Upper lobe of left lung (tissue), 6 donors: ENCODE data around the gene LENEP. TPM values are rescaled to one million over a fixed set of nuclear protein-coding genes. Genes with fewer than 3 reads are reported as not detected.
A peak's percentile ranks its signal among the peaks of the same experiment; 100 is the strongest.

Experiments
- ATAC-seq, 2 donors: fragments of 200-7000 bp; cut with Tn5 transposase; one replicate each; pipeline ENCODE4 v1.9.1; 2022; ENCODE audit warnings: mild to moderate bottlenecking in 2 of 2, moderate library complexity in 2 of 2; ENCODE audit not compliant: low FRiP score in 2 of 2
- DNase-seq, 2 donors: peaks; one replicate each; pipeline ENCODE4 v3.0.0-alpha.2; 2019 to 2020
- H3K27ac ChIP-seq, 4 donors: fragments of 200-600 bp; sonication (generic); one replicate each; pipeline ENCODE4 v1.5.1; 2016 to 2019
- H3K27me3 ChIP-seq, 4 donors: fragments of 200-600 bp; sonication (generic); one replicate each; pipeline ENCODE4 v1.5.1; 2017 to 2019
- H3K36me3 ChIP-seq, 4 donors: fragments of 200-600 bp; sonication (generic); one replicate each; pipeline ENCODE4 v1.5.1; 2016 to 2019
- H3K4me1 ChIP-seq, 4 donors: fragments of 200-600 bp; sonication (generic); one replicate each; pipeline ENCODE4 v1.5.1; 2018 to 2019
- H3K4me3 ChIP-seq, 4 donors: fragments of 200-600 bp; sonication (generic); one replicate each; pipeline ENCODE4 v1.5.1; 2017 to 2019; ENCODE audit warnings: mild to moderate bottlenecking in 2 of 4, moderate library complexity in 1 of 4
- H3K9me3 ChIP-seq, 4 donors: fragments of 200-600 bp; sonication (generic); one replicate each; pipeline ENCODE4 v1.5.1; 2018 to 2019
- EP300 ChIP-seq, 4 donors: sonication (generic); formaldehyde crosslinking; IDR thresholded peaks; one replicate each; pipeline ENCODE4 v1.5.1; 2017; ENCODE audit warnings: antibody characterized with exemption in 4 of 4, control low read depth in 2 of 4
- POLR2A ChIP-seq, 4 donors: fragments of 450-650 bp; IDR thresholded peaks; one replicate each; pipeline ENCODE4 v1.5.1; 2016 to 2017; ENCODE audit warnings: antibody characterized with exemption in 4 of 4, mild to moderate bottlenecking in 2 of 4
- POLR2AphosphoS5 ChIP-seq, 2 donors: sonication (generic); formaldehyde crosslinking; IDR thresholded peaks; one replicate each; pipeline ENCODE4 v1.5.1; 2017; ENCODE audit warnings: antibody characterized with exemption in 2 of 2
- WGBS, 2 donors: methylation state at CpG; one replicate each; pipeline ENCODE4 v1.1.5; 2017 to 2018; 5-methylcytosine and 5-hydroxymethylcytosine counted together
- total RNA-seq, 6 donors: library from RNA; depleted of rRNA in 4 of 6; stranded (reverse); fragments of >200 nt in 4 of 6; gene quantifications; one replicate each; pipeline versions ENCODE4 v1.1.0 to v1.2.1, GENCODE V29; 2016 to 2021
- TF ChIP-seq, protein P1 (sequence below), 6 experiments: fragments of 450-650 bp in 4 of 6; fragments of 200-600 bp in 2 of 6; sonication (generic) in 2 of 6; IDR thresholded peaks; one replicate each; pipeline ENCODE4 v1.5.1; 2016 to 2019; ENCODE audit warnings: antibody characterized with exemption in 6 of 6
- donor health status: DM: no; HTN: no; CAD: no; lungs with moderate emphysema.
- donor health status: DM: no; HTN: yes; CAD: no; lungs with severe emphysema.

LENEP gene
- total RNA-seq, 6 donors from 2014 or later = 0.57 to 1.0 TPM; not detected in 4

GRCh38 chr1:155005076-155006011, 12.0 kb downstream of the LENEP start:
- TF ChIP-seq EP300 (IDR thresholded peaks at IDR 0.05) (peak in 1 of 4 donors; percentile 11), POLR2A (IDR thresholded peaks at IDR 0.05) (peak in 1 of 4 donors; percentile 59), POLR2AphosphoS5 (IDR thresholded peaks at IDR 0.05) (peak; percentile 13 to 33)
- TF ChIP-seq, protein P1, sequence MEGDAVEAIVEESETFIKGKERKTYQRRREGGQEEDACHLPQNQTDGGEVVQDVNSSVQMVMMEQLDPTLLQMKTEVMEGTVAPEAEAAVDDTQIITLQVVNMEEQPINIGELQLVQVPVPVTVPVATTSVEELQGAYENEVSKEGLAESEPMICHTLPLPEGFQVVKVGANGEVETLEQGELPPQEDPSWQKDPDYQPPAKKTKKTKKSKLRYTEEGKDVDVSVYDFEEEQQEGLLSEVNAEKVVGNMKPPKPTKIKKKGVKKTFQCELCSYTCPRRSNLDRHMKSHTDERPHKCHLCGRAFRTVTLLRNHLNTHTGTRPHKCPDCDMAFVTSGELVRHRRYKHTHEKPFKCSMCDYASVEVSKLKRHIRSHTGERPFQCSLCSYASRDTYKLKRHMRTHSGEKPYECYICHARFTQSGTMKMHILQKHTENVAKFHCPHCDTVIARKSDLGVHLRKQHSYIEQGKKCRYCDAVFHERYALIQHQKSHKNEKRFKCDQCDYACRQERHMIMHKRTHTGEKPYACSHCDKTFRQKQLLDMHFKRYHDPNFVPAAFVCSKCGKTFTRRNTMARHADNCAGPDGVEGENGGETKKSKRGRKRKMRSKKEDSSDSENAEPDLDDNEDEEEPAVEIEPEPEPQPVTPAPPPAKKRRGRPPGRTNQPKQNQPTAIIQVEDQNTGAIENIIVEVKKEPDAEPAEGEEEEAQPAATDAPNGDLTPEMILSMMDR (IDR thresholded peaks at IDR 0.05) = no peak
- Histone ChIP-seq H3K36me3 (no peaks in the 10 kb centered on the region), H3K4me1 (peaks cover 46 to 70% (median 65%) of the 10 kb centered on the region in 4 donors), H3K9me3 (no peaks in the 10 kb centered on the region), H3K27ac (peak overlapping the region; percentile 93 to 100 (median 96)), H3K4me3 (peak overlapping the region in 3 of 4 donors; percentile 90 to 94 (median 94)), H3K27me3 (no peaks in the 10 kb centered on the region)
- 22 to 32% methylated on average over 10 to 14 of the region's 17 CpGs for WGBS, 2 donors
- DNase-seq (peak; percentile 85 to 93), ATAC-seq (peak in 1 of 2 donors; percentile 1)

- no peaks in the 10 kb centered on the region for H3K27me3 ChIP-seq
- peak overlapping the region in 1 of 4 donors; percentile 94 for H3K4me3 ChIP-seq
- peak overlapping the region; percentile 93 to 100 (median 96) for H3K27ac ChIP-seq
- TF ChIP-seq, protein P1 (IDR thresholded peaks at IDR 0.05) = no peak
- TF ChIP-seq POLR2AphosphoS5 (IDR thresholded peaks at IDR 0.05) = no peak
- peak in 1 of 2 donors; percentile 66 for DNase-seq
- H3K9me3 ChIP-seq = no peaks in the 10 kb centered on the region
- no peak for ATAC-seq
- H3K36me3 ChIP-seq = peaks cover 0 to 8% (median 4%) of the 10 kb centered on the region in 4 donors
- WGBS, 2 donors = 11 to 17% methylated on average over 2 of the region's 2 CpGs
- peaks cover 59 to 79% (median 77%) of the 10 kb centered on the region in 4 donors for H3K4me1 ChIP-seq
Observed at GRCh38 chr1:155006601-155007101, 13.3 kb downstream of the LENEP start.

GRCh38 chr1:155007251-155007828, 14.0 kb downstream of the LENEP start:
- Histone ChIP-seq H3K27ac (peak overlapping the region; percentile 93 to 100 (median 96)), H3K27me3 (no peaks in the 10 kb centered on the region), H3K9me3 (no peaks in the 10 kb centered on the region), H3K36me3 (peaks cover 0 to 8% (median 4%) of the 10 kb centered on the region in 4 donors), H3K4me3 (peak overlapping the region in 2 of 4 donors; percentile 44 to 49), H3K4me1 (peaks cover 66 to 86% (median 84%) of the 10 kb centered on the region in 4 donors)
- no peak for ATAC-seq
- no peak for DNase-seq
- TF ChIP-seq, protein P1 (IDR thresholded peaks at IDR 0.05) = no peak
- TF ChIP-seq POLR2AphosphoS5 (IDR thresholded peaks at IDR 0.05) (no peak), EP300 (IDR thresholded peaks at IDR 0.05) (no peak), POLR2A (IDR thresholded peaks at IDR 0.05) (no peak)
- 55 to 64% methylated on average over 4 to 6 of the region's 6 CpGs for WGBS, 2 donors

DNA sequence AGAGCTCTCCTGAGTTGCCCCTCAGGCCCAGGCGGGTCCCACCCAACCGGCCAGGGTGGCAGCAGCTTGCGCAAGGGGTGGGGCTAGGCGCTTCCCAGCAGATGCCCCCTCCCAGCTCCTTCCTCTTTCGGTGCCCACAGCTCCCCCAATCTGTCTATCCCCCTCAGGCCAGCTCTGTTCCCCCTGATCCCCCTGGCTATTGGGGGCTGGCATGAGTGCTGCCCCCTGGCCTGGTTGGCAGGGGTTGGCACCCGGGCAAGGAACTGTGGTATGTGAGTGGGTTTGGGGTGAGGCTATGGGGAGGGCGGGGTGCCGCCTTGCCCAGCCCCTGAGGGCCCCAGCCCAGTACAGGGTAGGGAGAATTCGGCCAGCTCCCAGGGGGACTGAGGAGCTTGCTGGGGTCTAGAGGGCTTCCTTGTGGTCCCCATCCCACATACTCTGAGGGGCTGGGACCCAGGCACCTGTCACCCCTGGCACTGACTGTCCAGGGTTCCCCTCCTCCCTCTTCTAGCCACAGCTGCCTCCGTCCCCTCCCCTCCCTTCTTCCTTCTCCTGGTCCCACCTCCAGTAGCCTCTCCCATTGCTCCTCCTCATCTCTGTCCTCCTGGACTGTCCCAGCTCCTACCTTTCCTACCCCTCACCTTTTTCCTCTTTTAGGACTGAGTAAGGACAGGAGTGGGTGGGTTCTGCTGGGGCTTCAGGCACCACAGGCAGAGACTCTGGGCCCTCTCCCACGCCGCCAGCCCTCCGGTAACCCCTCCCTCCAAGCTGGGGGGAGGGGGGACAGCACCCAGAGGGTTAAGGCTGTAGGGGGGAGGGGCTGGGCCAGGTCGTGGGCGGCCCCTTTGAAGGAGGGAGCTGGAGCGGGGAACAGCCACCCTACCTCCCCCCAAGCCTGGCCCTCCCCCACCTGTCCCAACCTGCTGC, 14.9 kb downstream of the LENEP start:
- ATAC-seq (no peak), DNase-seq (peak; percentile 79 to 81)
- no peaks in the 10 kb centered on the region for H3K9me3 ChIP-seq
- WGBS, 2 donors = 41 to 50% methylated on average over 3 to 15 of the region's 16 CpGs
- H3K36me3 ChIP-seq = peaks cover 0 to 8% (median 4%) of the 10 kb centered on the region in 4 donors
- peak overlapping the region; percentile 93 to 100 (median 96) for H3K27ac ChIP-seq
- H3K4me1 ChIP-seq = peaks cover 73 to 95% (median 93%) of the 10 kb centered on the region in 4 donors
- TF ChIP-seq POLR2A (IDR thresholded peaks at IDR 0.05) (no peak), POLR2AphosphoS5 (IDR thresholded peaks at IDR 0.05) (no peak), EP300 (IDR thresholded peaks at IDR 0.05) (no peak)
- TF ChIP-seq, protein P1 (IDR thresholded peaks at IDR 0.05) = no peak
- peak overlapping the region in 3 of 4 donors; percentile 20 to 49 (median 44) for H3K4me3 ChIP-seq
- H3K27me3 ChIP-seq = no peaks in the 10 kb centered on the region
